Suprapubic skin (tissue), 4 donors: ENCODE results near the gene HAND1.

ENCODE experiments used
- EP300 ChIP-seq: sonication (generic); formaldehyde crosslinking; IDR thresholded peaks from one replicate; pipeline ENCODE4 v1.6.1; 2017; ENCODE audit warnings: antibody characterized with exemption
- POLR2A ChIP-seq, 2 donors: fragments of 450-650 bp; IDR thresholded peaks; one replicate each; pipeline ENCODE4 v1.6.1; 2017; ENCODE audit warnings: antibody characterized with exemption in 2 of 2, mild to moderate bottlenecking in 2 of 2, moderate library complexity in 2 of 2
- POLR2AphosphoS5 ChIP-seq, 3 donors: sonication (generic); formaldehyde crosslinking; IDR thresholded peaks; one replicate each; pipeline ENCODE4 v1.6.1; 2017; ENCODE audit warnings: antibody characterized with exemption in 3 of 3
- TF ChIP-seq, protein P1 (sequence below), 2 donors: fragments of 200-600 bp in 1 of 2; fragments of 450-650 bp in 1 of 2; sonication (generic) in 1 of 2; IDR thresholded peaks; one replicate each; pipeline ENCODE4 v1.5.1; 2016 to 2019; ENCODE audit warnings: antibody characterized with exemption in 2 of 2, mild to moderate bottlenecking in 1 of 2, moderate library complexity in 1 of 2

DNA sequence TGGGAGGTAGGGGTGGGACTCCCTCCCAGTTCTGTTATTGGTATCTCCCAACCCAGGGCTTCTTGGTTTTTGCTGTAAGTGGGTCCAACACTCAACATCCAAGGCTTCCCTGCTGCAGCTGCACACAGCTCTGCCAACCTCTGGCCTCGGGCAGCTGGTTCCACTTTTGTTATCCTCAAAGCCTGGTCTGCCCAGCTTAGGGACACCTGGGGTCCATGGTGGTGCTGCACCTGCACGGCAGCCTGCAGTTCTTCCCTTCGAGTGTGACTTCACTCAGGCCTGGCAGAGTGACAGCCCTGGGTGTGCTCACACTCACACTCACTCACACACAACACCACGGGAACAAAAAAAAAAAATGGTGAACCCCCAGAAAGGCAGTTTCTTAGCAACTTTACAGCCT is 47.6 kb downstream of the HAND1 start:
- TF ChIP-seq, protein P1, sequence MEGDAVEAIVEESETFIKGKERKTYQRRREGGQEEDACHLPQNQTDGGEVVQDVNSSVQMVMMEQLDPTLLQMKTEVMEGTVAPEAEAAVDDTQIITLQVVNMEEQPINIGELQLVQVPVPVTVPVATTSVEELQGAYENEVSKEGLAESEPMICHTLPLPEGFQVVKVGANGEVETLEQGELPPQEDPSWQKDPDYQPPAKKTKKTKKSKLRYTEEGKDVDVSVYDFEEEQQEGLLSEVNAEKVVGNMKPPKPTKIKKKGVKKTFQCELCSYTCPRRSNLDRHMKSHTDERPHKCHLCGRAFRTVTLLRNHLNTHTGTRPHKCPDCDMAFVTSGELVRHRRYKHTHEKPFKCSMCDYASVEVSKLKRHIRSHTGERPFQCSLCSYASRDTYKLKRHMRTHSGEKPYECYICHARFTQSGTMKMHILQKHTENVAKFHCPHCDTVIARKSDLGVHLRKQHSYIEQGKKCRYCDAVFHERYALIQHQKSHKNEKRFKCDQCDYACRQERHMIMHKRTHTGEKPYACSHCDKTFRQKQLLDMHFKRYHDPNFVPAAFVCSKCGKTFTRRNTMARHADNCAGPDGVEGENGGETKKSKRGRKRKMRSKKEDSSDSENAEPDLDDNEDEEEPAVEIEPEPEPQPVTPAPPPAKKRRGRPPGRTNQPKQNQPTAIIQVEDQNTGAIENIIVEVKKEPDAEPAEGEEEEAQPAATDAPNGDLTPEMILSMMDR (IDR thresholded peaks at IDR 0.05), result no peak
- TF ChIP-seq EP300, result no peak
- TF ChIP-seq POLR2AphosphoS5 (IDR thresholded peaks at IDR 0.05), result no peak
- TF ChIP-seq POLR2A (IDR thresholded peaks at IDR 0.05), result no peak
